Measurements from ENCODE around the gene CACNA1B. TPM values are rescaled to one million over a fixed set of nuclear protein-coding genes. Genes with fewer than 3 reads are reported as not detected.

Gene CACNA1B
- total and polyA plus RNA-seq, 8 donors: 0.03 to 2.2 (median 0.51) TPM; not detected in 2

DNA sequence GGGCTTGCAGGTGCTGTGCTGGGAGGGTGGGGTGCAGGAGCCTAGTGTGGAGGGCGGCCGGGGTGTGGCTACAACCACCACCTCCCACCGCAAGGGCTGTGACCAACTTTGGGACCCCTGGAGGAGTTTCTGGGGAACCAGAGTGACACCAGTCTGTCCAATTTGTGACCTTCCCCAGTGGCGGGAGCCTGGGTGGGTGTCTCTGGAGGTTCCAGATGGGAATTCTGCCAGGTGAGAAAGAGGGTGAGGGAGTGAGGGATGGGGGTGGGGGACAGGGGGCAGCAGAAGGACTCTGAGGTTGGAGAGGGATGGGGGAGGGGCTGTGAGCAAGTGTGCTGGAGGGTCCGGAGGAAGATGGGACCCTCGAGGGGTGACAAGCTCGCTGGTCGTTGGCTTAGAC lies 4.2 kb upstream of the CACNA1B start:
- intact Hi-C loops (cut with DNase I; ENCODE audit: low total_unique reads): no loop called here
- DNase-seq: no peak
- 72 to 80% (median 78%) methylated on average over 8 of the region's 8 CpGs for WGBS, 5 donors
- TF ChIP-seq, protein P1, sequence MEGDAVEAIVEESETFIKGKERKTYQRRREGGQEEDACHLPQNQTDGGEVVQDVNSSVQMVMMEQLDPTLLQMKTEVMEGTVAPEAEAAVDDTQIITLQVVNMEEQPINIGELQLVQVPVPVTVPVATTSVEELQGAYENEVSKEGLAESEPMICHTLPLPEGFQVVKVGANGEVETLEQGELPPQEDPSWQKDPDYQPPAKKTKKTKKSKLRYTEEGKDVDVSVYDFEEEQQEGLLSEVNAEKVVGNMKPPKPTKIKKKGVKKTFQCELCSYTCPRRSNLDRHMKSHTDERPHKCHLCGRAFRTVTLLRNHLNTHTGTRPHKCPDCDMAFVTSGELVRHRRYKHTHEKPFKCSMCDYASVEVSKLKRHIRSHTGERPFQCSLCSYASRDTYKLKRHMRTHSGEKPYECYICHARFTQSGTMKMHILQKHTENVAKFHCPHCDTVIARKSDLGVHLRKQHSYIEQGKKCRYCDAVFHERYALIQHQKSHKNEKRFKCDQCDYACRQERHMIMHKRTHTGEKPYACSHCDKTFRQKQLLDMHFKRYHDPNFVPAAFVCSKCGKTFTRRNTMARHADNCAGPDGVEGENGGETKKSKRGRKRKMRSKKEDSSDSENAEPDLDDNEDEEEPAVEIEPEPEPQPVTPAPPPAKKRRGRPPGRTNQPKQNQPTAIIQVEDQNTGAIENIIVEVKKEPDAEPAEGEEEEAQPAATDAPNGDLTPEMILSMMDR (IDR thresholded peaks at IDR 0.05): no peak
- no peak for TF ChIP-seq POLR2A (IDR thresholded peaks at IDR 0.05)
- TF ChIP-seq POLR2AphosphoS5 (IDR thresholded peaks at IDR 0.05): no peak
- no peak for TF ChIP-seq EP300 (IDR thresholded peaks at IDR 0.05)
- H3K36me3 ChIP-seq: no peaks in the 10 kb centered on the region
- no peak overlapping the region for H3K4me3 ChIP-seq
- no peak overlapping the region for H3K27ac ChIP-seq
- peaks cover 0 to 17% (median 13%) of the 10 kb centered on the region in 4 donors for H3K9me3 ChIP-seq
- H3K27me3 ChIP-seq: peaks cover 12 to 42% (median 28%) of the 10 kb centered on the region in 3 donors
- H3K4me1 ChIP-seq: peaks cover 3 to 11% (median 4%) of the 10 kb centered on the region in 4 donors

DNA sequence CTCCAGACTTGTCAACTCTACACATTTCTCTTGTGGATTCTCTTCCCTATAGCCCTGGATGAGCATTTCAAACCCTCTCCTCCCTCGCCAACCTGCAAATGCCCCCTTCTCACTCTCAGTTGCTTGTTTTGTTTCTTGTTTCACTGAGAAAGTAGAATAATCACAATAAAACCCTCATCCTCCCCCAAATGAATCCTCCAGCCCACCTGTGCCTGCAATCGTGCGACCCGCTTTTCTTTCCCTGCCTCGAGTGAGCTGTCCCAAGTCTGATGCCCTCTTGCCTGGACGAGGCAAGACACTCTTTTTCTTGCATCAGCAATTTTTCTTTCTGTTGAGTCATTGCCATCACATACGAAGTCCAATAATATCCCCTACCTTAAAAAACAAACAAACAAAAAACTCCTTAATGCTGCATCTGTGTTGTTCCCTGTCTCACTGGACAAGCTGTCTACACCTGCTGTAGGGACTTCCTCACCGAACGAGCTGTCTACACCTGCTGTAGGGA lies 3.7 kb upstream of the CACNA1B start:
- intact Hi-C loops (cut with DNase I; ENCODE audit: low total_unique reads): no loop called here
- no peak for TF ChIP-seq EP300 (IDR thresholded peaks at IDR 0.05)
- no peak for TF ChIP-seq POLR2AphosphoS5 (IDR thresholded peaks at IDR 0.05)
- TF ChIP-seq, protein P1 (IDR thresholded peaks at IDR 0.05): no peak
- no peak for TF ChIP-seq POLR2A (IDR thresholded peaks at IDR 0.05)
- no peaks in the 10 kb centered on the region for H3K36me3 ChIP-seq
- no peak overlapping the region for H3K4me3 ChIP-seq
- WGBS, 5 donors: 72 to 80% (median 76%) methylated on average over 9 of the region's 9 CpGs
- no peak overlapping the region for H3K27ac ChIP-seq
- H3K4me1 ChIP-seq: peaks cover 5 to 16% (median 9%) of the 10 kb centered on the region in 4 donors
- no peak for DNase-seq
- H3K27me3 ChIP-seq: peaks cover 16 to 47% (median 33%) of the 10 kb centered on the region in 3 donors
- peaks cover 0 to 18% (median 11%) of the 10 kb centered on the region in 4 donors for H3K9me3 ChIP-seq

DNA sequence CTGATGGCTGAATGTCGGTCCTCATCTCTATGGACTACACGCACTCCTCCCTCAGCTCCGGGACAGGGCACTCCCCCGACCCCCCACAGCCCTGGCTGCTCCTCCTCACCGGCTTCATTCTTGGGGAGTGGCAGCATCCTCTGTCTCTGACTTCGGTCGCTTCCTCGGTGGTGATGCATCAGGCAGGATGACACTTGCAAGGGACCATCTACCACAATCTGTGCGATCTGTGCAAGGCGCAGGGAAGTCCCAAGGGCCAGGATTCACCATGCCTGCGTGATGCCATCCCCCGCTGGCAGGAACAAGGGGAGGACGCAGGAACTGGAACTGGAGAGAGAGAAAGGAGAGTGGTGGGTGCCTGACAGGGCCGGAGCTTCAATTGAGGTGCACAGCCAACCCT lies 2.2 kb upstream of the CACNA1B start:
- Histone ChIP-seq H3K27me3 (peaks cover 16 to 62% (median 47%) of the 10 kb centered on the region in 3 donors), H3K4me1 (peaks cover 5 to 17% (median 9%) of the 10 kb centered on the region in 4 donors), H3K36me3 (no peaks in the 10 kb centered on the region), H3K27ac (no peak overlapping the region), H3K4me3 (no peak overlapping the region), H3K9me3 (peaks cover 0 to 17% (median 6%) of the 10 kb centered on the region in 4 donors)
- no peak for DNase-seq
- 77 to 88% (median 83%) methylated on average over 14 of the region's 14 CpGs for WGBS, 5 donors
- intact Hi-C loops (cut with DNase I; ENCODE audit: low total_unique reads): no loop called here
- TF ChIP-seq, protein P1 (IDR thresholded peaks at IDR 0.05): no peak
- TF ChIP-seq POLR2A (IDR thresholded peaks at IDR 0.05): no peak
- TF ChIP-seq EP300 (IDR thresholded peaks at IDR 0.05): no peak
- no peak for TF ChIP-seq POLR2AphosphoS5 (IDR thresholded peaks at IDR 0.05)

DNA sequence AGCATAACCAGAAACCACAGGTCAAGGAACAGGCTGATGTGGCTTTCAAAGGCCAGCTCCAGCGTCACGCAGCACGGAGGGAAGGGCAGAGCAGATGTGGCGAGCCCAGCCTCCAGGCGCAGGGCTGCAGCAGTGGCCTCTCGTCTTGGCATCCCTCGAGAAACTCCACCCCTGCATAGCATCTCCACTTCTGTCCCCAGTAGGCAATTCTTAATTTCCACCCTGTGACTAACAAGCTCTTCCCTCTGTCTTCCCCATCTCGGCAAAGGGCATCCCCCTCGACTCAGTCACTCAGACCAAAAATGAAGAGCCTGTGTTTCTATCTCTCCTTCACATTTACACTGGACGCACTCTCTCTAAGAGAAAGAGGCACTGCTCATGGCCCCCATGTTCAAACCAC lies 1.7 kb upstream of the CACNA1B start:
- Histone ChIP-seq H3K9me3 (peaks cover 0 to 17% (median 6%) of the 10 kb centered on the region in 4 donors), H3K4me3 (no peak overlapping the region), H3K27me3 (peaks cover 16 to 67% (median 51%) of the 10 kb centered on the region in 3 donors), H3K4me1 (peaks cover 5 to 17% (median 9%) of the 10 kb centered on the region in 4 donors), H3K27ac (no peak overlapping the region), H3K36me3 (no peaks in the 10 kb centered on the region)
- no peak for DNase-seq
- TF ChIP-seq, protein P1 (IDR thresholded peaks at IDR 0.05): no peak
- no peak for TF ChIP-seq POLR2A (IDR thresholded peaks at IDR 0.05)
- no peak for TF ChIP-seq EP300 (IDR thresholded peaks at IDR 0.05)
- no peak for TF ChIP-seq POLR2AphosphoS5 (IDR thresholded peaks at IDR 0.05)
- intact Hi-C loops (cut with DNase I; ENCODE audit: low total_unique reads): no loop called here
- 82 to 89% (median 83%) methylated on average over 5 to 10 of the region's 10 CpGs for WGBS, 5 donors
